Measurements from ENCODE around the gene MYH14. TPM values are rescaled to one million over a fixed set of nuclear protein-coding genes. Genes with fewer than 3 reads are reported as not detected.

Gene MYH14
- total and polyA plus RNA-seq, 2 of the 8 experiments (the other 6 are each of a cell fraction or from before 2014, with no cell fraction given) = 17.3 to 28.6 TPM

GRCh38 chr19:50326101-50326664, 122.8 kb downstream of the MYH14 start (continued):
- no peak for TF ChIP-seq NANOG (IDR thresholded peaks at IDR 0.05; ENCODE audit: insufficient read depth, low read depth, low read length, poor library complexity, severe bottlenecking)
- no peak for TF ChIP-seq SP2 (IDR thresholded peaks at IDR 0.05; ENCODE audit: low read length)
- no peak for TF ChIP-seq CREB1 (IDR thresholded peaks at IDR 0.05)
- no peak for TF ChIP-seq CBX5 (IDR thresholded peaks at IDR 0.05; ENCODE audit: low read depth, low read length)
- no peak for TF ChIP-seq RNF2 (IDR thresholded peaks at IDR 0.05; ENCODE audit: borderline replicate concordance, low read depth, low read length, missing control alignments, poor library complexity, severe bottlenecking)
- no peak for TF ChIP-seq SIRT6 (IDR thresholded peaks at IDR 0.05; ENCODE audit: low read length)
- no peak for TF ChIP-seq HDAC6 (IDR thresholded peaks at IDR 0.05; ENCODE audit: low read depth, low read length)
- no peak for TF ChIP-seq RXRA (IDR thresholded peaks at IDR 0.05; ENCODE audit: insufficient read depth, low read depth, low read length)
- peak; percentile 26 for TF ChIP-seq SAP30 (IDR thresholded peaks at IDR 0.05; ENCODE audit: insufficient read depth, insufficient replicate concordance, low read length)
- 0 out of 2 replicates have a peak, but pooled peaks have one; percentile 6 for TF ChIP-seq SP4 (IDR thresholded peaks at IDR 0.05; ENCODE audit: low read length)
- no peak for TF ChIP-seq CTBP2 (IDR thresholded peaks at IDR 0.05; ENCODE audit: borderline replicate concordance, insufficient read depth, insufficient read length, low read length)
- no peak for TF ChIP-seq CBX8 (IDR thresholded peaks at IDR 0.05; ENCODE audit: borderline replicate concordance, low read depth, low read length)
